Measurements from ENCODE around the gene KDM4B.

DNA sequence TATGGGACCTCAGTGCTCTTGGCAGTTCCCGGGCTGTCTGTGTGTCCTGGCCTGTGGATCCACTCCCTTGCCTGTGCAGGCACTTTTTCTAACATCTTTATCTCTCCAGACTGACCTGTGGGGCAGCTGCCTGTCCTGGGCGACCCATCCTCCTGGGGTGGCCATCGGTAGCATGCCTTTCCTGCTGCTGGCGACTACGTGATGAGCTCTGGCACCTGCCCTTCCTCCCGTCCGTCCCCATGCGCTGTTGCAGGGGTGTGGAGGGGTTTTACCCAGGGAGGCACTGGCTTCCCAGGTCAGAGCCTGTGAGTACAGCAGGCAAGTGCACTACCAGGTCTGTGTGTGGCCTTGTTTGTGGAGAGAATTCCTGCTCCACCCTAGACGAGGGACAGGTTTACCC is 93.3 kb downstream of the KDM4B start:
- TF ChIP-seq, protein P1, sequence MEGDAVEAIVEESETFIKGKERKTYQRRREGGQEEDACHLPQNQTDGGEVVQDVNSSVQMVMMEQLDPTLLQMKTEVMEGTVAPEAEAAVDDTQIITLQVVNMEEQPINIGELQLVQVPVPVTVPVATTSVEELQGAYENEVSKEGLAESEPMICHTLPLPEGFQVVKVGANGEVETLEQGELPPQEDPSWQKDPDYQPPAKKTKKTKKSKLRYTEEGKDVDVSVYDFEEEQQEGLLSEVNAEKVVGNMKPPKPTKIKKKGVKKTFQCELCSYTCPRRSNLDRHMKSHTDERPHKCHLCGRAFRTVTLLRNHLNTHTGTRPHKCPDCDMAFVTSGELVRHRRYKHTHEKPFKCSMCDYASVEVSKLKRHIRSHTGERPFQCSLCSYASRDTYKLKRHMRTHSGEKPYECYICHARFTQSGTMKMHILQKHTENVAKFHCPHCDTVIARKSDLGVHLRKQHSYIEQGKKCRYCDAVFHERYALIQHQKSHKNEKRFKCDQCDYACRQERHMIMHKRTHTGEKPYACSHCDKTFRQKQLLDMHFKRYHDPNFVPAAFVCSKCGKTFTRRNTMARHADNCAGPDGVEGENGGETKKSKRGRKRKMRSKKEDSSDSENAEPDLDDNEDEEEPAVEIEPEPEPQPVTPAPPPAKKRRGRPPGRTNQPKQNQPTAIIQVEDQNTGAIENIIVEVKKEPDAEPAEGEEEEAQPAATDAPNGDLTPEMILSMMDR (conservative IDR thresholded peaks at IDR 0.05): no peak
- no peak for TF ChIP-seq ZFX (IDR thresholded peaks at IDR 0.05)

Data from C4-2B (cell line).